ENCODE data around the gene ISL2. TPM values are rescaled to one million over a fixed set of nuclear protein-coding genes. Genes with fewer than 3 reads are reported as not detected.

ISL2 gene
- total and polyA plus RNA-seq, 4 donors: 0.28 to 5.3 (median 2.7) TPM

DNA sequence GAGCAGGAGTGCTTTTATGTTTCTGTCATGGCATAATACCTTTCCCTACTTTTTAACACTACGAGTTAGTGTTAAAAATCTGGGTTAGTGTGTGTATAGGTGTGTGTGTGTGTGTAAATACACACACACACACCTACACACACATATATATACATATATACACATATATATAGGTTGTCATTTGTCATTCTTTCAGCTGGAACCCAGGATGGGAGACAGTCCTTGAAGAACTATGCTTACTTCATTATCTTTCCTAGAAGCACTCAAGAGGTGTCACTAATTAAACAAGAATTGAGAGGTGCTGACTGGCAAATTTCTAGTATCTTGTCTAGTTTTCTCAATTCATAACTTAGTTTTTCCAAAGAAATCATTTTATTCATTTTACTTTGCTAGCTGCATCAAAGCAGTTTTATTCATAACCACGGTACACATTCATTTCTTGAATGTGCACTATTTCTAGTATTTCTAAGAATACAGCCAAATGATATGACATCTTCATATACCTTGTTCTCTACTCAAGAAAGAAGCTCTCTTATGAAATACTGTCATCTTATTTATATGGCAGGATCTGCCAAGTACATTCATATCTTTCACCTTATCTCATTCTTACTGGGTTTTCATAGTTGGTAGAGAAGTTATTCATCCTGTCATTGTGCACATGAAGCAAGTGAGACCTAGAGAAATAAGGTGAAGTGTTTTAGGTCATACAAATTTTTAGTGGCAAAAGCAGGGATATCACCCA, 46.6 kb downstream of the ISL2 start:
- Histone ChIP-seq H3K4me3 (ENCODE audit: low read depth, low read length) (no peak overlapping the region), H3K9me3 (ENCODE audit: control insufficient read depth, insufficient read depth, low read length) (no peaks in the 10 kb centered on the region), H3K4me1 (ENCODE audit: control insufficient read depth, insufficient read depth, low read length) (no peaks in the 10 kb centered on the region), H3K36me3 (ENCODE audit: control insufficient read depth, insufficient read depth, low read length) (no peaks in the 10 kb centered on the region), H3K27me3 (ENCODE audit: control insufficient read depth, insufficient read depth, low read length) (no peaks in the 10 kb centered on the region), H3K27ac (ENCODE audit: low read depth, low read length) (no peak overlapping the region)
- no CpG with 5 or more reads among the region's 2 CpGs for WGBS (ENCODE audit: insufficient coverage)
- DNase-seq (ENCODE audit: low read depth in 4 of 6, low spot score in 6 of 6): no peak

DNA sequence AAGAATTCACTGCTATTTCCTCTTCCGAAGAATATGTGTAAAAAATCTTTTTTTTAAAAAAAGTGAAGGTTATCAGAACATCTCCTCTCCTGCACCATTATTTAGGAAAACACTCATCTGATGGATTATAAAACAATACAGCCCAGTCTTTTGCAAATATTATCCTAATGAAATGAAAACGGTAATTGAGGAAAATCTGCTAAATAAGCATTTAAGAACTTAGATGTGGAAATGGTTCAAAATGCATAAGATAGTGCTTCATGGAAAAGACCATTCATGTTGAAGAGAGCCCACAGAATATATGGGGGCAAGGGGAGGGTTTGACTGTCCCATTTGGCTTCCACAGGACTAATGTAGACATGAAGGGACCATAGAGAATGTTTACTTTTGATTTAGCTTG, 47.8 kb downstream of the ISL2 start:
- Histone ChIP-seq H3K27ac (ENCODE audit: low read depth, low read length) (no peak overlapping the region), H3K4me3 (ENCODE audit: low read depth, low read length) (no peak overlapping the region), H3K9me3 (ENCODE audit: control insufficient read depth, insufficient read depth, low read length) (no peaks in the 10 kb centered on the region), H3K36me3 (ENCODE audit: control insufficient read depth, insufficient read depth, low read length) (peaks cover under 1% of the 10 kb centered on the region), H3K4me1 (ENCODE audit: control insufficient read depth, insufficient read depth, low read length) (no peaks in the 10 kb centered on the region), H3K27me3 (ENCODE audit: control insufficient read depth, insufficient read depth, low read length) (no peaks in the 10 kb centered on the region)
- no CpG with 5 or more reads among the region's 2 CpGs for WGBS (ENCODE audit: insufficient coverage)
- DNase-seq (ENCODE audit: low read depth in 4 of 6, low spot score in 6 of 6): no peak

DNA sequence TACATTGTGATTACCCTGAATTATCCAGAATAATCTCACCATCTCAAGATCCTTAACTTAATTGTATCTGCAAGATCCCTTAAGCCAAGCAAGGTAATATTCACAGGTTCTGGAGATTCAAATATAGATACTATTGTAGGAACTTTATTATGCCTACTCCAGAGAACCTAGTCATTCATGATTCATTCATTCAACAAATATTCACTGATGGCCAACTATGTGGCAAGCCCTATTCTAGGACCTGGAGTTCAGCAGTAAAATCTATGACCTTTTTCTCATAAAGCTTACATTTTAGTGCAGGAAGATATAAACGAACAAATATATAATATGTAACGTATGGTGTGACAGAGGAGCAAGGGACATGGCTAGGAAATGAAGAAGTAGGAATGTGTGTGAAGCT, 49.6 kb downstream of the ISL2 start:
- DNase-seq (ENCODE audit: low read depth in 4 of 6, low spot score in 6 of 6): no peak
- Histone ChIP-seq H3K9me3 (ENCODE audit: control insufficient read depth, insufficient read depth, low read length) (no peaks in the 10 kb centered on the region), H3K27ac (ENCODE audit: low read depth, low read length) (no peak overlapping the region), H3K27me3 (ENCODE audit: control insufficient read depth, insufficient read depth, low read length) (no peaks in the 10 kb centered on the region), H3K4me3 (ENCODE audit: low read depth, low read length) (no peak overlapping the region), H3K4me1 (ENCODE audit: control insufficient read depth, insufficient read depth, low read length) (no peaks in the 10 kb centered on the region), H3K36me3 (ENCODE audit: control insufficient read depth, insufficient read depth, low read length) (peaks cover 4% of the 10 kb centered on the region)
- no CpG with 5 or more reads among the region's 2 CpGs for WGBS (ENCODE audit: insufficient coverage)

DNA sequence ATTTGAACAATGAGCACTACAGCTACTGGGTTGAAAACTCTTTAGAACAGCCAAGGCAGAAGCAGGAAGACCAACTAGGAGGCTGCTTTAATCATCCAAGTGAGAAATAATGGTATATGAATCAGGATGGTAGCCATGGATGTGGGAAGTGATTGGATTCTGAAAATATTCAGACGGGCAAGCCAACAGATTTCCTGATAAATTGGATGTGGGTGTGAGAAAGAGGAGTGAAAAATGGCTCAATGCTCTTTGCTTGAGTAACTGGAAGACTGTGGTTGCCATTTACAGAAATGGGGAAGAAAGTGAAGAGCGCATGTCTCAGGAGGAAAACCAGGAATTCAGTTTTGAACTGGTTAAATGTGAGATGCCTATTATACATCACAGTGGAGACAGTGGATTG, 50.4 kb downstream of the ISL2 start:
- no peak for DNase-seq (ENCODE audit: low read depth in 4 of 6, low spot score in 6 of 6)
- H3K27ac ChIP-seq (ENCODE audit: low read depth, low read length): no peak overlapping the region
- no peaks in the 10 kb centered on the region for H3K27me3 ChIP-seq (ENCODE audit: control insufficient read depth, insufficient read depth, low read length)
- WGBS (ENCODE audit: insufficient coverage): 98% methylated on average over 2 of the region's 2 CpGs
- H3K9me3 ChIP-seq (ENCODE audit: control insufficient read depth, insufficient read depth, low read length): no peaks in the 10 kb centered on the region
- H3K4me1 ChIP-seq (ENCODE audit: control insufficient read depth, insufficient read depth, low read length): no peaks in the 10 kb centered on the region
- peaks cover 4% of the 10 kb centered on the region for H3K36me3 ChIP-seq (ENCODE audit: control insufficient read depth, insufficient read depth, low read length)
- H3K4me3 ChIP-seq (ENCODE audit: low read depth, low read length): no peak overlapping the region

DNA sequence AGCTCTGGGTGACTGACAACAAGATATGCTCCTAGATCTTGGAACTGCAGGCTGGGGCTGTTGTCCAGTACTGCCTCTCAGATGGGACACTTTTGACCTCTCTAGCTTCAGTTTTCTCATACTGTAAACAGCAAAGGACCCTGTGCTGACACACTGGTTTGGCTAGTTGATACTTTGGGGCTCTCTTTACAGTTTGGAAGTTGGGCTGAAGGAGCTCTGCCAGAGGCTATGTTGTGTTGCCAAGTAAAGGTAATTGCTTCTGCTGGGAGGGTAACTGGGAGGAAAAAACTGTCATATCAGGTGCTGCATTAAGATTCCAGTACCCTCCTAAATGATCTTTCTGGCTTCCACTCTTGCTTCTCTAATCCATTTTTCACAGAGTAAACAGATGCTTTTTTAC, 54.0 kb downstream of the ISL2 start:
- DNase-seq (ENCODE audit: low read depth in 4 of 6, low spot score in 6 of 6): no peak
- Histone ChIP-seq H3K4me1 (ENCODE audit: control insufficient read depth, insufficient read depth, low read length) (no peaks in the 10 kb centered on the region), H3K36me3 (ENCODE audit: control insufficient read depth, insufficient read depth, low read length) (peaks cover 4% of the 10 kb centered on the region), H3K27ac (ENCODE audit: low read depth, low read length) (no peak overlapping the region), H3K27me3 (ENCODE audit: control insufficient read depth, insufficient read depth, low read length) (no peaks in the 10 kb centered on the region), H3K9me3 (ENCODE audit: control insufficient read depth, insufficient read depth, low read length) (no peaks in the 10 kb centered on the region), H3K4me3 (ENCODE audit: low read depth, low read length) (no peak overlapping the region)

- H3K27me3 ChIP-seq (ENCODE audit: control insufficient read depth, insufficient read depth, low read length): no peaks in the 10 kb centered on the region
- 80% methylated on average over 2 of the region's 3 CpGs for WGBS (ENCODE audit: insufficient coverage)
- H3K4me3 ChIP-seq (ENCODE audit: low read depth, low read length): no peak overlapping the region
- DNase-seq (ENCODE audit: low read depth in 4 of 6, low spot score in 6 of 6): no peak
- no peaks in the 10 kb centered on the region for H3K4me1 ChIP-seq (ENCODE audit: control insufficient read depth, insufficient read depth, low read length)
- H3K27ac ChIP-seq (ENCODE audit: low read depth, low read length): no peak overlapping the region
- no peaks in the 10 kb centered on the region for H3K9me3 ChIP-seq (ENCODE audit: control insufficient read depth, insufficient read depth, low read length)
- peaks cover 4% of the 10 kb centered on the region for H3K36me3 ChIP-seq (ENCODE audit: control insufficient read depth, insufficient read depth, low read length)
Measured at GRCh38 chr15:76391309-76391708, 54.7 kb downstream of the ISL2 start.

- no peaks in the 10 kb centered on the region for H3K27me3 ChIP-seq (ENCODE audit: control insufficient read depth, insufficient read depth, low read length)
- no peak overlapping the region for H3K4me3 ChIP-seq (ENCODE audit: low read depth, low read length)
- DNase-seq (ENCODE audit: low read depth in 4 of 6, low spot score in 6 of 6): no peak
- no peaks in the 10 kb centered on the region for H3K4me1 ChIP-seq (ENCODE audit: control insufficient read depth, insufficient read depth, low read length)
- peaks cover 4% of the 10 kb centered on the region for H3K36me3 ChIP-seq (ENCODE audit: control insufficient read depth, insufficient read depth, low read length)
- peaks cover 1% of the 10 kb centered on the region for H3K9me3 ChIP-seq (ENCODE audit: control insufficient read depth, insufficient read depth, low read length)
- no peak overlapping the region for H3K27ac ChIP-seq (ENCODE audit: low read depth, low read length)
Measured at GRCh38 chr15:76391847-76392246, 55.3 kb downstream of the ISL2 start.

Other genes starting within 250 kb of the ISL2 start
- gene ETFA, start 25.3 kb upstream of the ISL2 start, total RNA-seq: 100 to 1,000 TPM; 100 to 115 TPM
- gene ETFA, start 25.3 kb upstream of the ISL2 start, polyA plus RNA-seq (ENCODE audit: insufficient read length in 2 of 2): 100 to 1,000 TPM; 127 TPM

Data from spinal cord (tissue), 10 donors.